Uterus (tissue), 2 donors: ENCODE results near the gene PDE4B.

Experiments
- POLR2A ChIP-seq, 2 donors: fragments of 450-650 bp; IDR thresholded peaks; one replicate each; pipeline ENCODE4 v1.6.1; 2016; ENCODE audit warnings: antibody characterized with exemption in 2 of 2, mild to moderate bottlenecking in 1 of 2, moderate library complexity in 1 of 2
- TF ChIP-seq, protein P1 (sequence below), 4 experiments: fragments of 200-600 bp in 2 of 4; fragments of 450-650 bp in 2 of 4; sonication (generic) in 2 of 4; IDR thresholded peaks; one replicate each; pipeline ENCODE4 v1.5.1; 2016 to 2019; ENCODE audit warnings: antibody characterized with exemption in 4 of 4, mild to moderate bottlenecking in 2 of 4, moderate library complexity in 1 of 4

DNA sequence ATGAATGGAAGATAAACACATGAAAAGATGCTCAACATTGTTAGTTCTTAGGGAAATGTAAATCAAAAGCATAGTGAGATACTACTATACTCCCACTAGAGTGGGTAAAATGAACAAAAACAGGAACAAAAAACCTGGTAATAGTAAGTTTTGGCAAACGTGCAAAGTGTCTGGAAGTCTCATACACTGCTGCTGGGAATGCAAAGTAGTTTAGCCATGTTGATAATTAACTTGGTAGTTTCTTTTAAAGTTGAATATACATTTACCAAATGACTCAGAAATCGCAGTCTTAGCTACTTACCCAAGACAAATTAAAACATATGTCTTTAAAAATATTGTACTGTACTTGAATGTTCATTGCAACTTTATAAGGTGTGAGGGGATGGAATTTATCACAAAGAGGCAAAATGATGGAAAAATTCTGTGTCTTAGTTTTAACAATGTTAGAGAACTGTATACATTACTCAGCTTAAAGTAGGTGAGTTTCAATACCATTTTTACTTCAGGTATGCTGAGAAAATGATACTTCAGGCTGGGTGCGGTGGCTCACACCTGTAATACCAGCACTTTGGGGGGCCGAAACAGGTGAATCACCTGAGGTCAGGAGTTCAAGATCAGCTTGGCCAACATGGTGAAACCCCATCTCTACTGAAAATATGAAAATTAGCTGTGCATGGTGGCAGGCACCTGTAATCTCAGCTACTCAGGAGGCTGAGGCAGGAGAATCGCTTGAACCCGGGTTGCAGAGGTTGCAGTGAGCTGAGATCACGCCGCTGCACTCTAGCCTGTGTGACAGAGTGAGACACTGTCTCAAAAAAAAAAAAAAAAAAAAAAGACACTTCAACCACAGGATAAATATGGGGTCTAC, 102.3 kb downstream of the PDE4B start:
- TF ChIP-seq, protein P1, sequence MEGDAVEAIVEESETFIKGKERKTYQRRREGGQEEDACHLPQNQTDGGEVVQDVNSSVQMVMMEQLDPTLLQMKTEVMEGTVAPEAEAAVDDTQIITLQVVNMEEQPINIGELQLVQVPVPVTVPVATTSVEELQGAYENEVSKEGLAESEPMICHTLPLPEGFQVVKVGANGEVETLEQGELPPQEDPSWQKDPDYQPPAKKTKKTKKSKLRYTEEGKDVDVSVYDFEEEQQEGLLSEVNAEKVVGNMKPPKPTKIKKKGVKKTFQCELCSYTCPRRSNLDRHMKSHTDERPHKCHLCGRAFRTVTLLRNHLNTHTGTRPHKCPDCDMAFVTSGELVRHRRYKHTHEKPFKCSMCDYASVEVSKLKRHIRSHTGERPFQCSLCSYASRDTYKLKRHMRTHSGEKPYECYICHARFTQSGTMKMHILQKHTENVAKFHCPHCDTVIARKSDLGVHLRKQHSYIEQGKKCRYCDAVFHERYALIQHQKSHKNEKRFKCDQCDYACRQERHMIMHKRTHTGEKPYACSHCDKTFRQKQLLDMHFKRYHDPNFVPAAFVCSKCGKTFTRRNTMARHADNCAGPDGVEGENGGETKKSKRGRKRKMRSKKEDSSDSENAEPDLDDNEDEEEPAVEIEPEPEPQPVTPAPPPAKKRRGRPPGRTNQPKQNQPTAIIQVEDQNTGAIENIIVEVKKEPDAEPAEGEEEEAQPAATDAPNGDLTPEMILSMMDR (IDR thresholded peaks at IDR 0.05): no peak
- no peak for TF ChIP-seq POLR2A (IDR thresholded peaks at IDR 0.05)
